Measurements from ENCODE around the gene WNT9B.

- TF ChIP-seq CTCF (IDR thresholded peaks at IDR 0.05; ENCODE audit: insufficient read depth, low read length) (no peak), POLR2AphosphoS5 (IDR thresholded peaks at IDR 0.05; ENCODE audit: low read depth) (no peak), GABPA (IDR thresholded peaks at IDR 0.05; ENCODE audit: low read depth) (no peak)
These were observed 12.2 kb downstream of the WNT9B start for GRCh38 chr17:46863383-46864121.

All from HL-60 (cell line).